IMR-90 (cell line): ENCODE results near the gene GALNT14. TPM values are rescaled to one million over a fixed set of nuclear protein-coding genes. Genes with fewer than 3 reads are reported as not detected.

Source experiments
- ATAC-seq: fragments of 200-7000 bp; cut with Tn5 transposase; 2 replicates; pipeline ENCODE4 v1.9.1; 2020; ENCODE audit warnings: low read depth, mild to moderate bottlenecking, moderate library complexity
- BruUV-seq: library from RNA; stranded (reverse); fragments of 400-500 nt; replicated peaks from 2 replicates; lab custom pipeline; 2021; lab: Mats Ljungman, UMichigan
- CTCF ChIA-PET: fragments of 300-600 bp; formaldehyde crosslinking; extraction: SDS; loops from one replicate; lab custom pipeline; 2021; ENCODE audit warnings: antibody characterized with exemption; lab: Yijun Ruan, JAX
- POLR2A ChIA-PET: fragments of 300-600 bp; sonication (Branson Sonifier 250); formaldehyde crosslinking; loops from one replicate; lab custom pipeline; 2022; ENCODE audit warnings: antibody characterized with exemption; ENCODE audit not compliant: unreplicated experiment; lab: Charles Lee
- DNase-seq: peaks from one replicate; pipeline ENCODE4 v3.0.0; 2013
- H2AFZ ChIP-seq: replicated peaks from 2 replicates; pipeline ENCODE3; 2013; ENCODE audit warnings: low read length, mild to moderate bottlenecking; ENCODE audit not compliant: poor library complexity
- H2AK5ac ChIP-seq: 2 replicates; pipeline ENCODE4 v1.6.1; 2013; ENCODE audit warnings: low read depth, low read length, inconsistent platforms
- H2AK9ac ChIP-seq: replicated peaks from 2 replicates; pipeline ENCODE3; 2013; ENCODE audit warnings: mild to moderate bottlenecking, low read depth, low read length, moderate library complexity; ENCODE audit not compliant: poor library complexity
- H2BK120ac ChIP-seq: 2 replicates; pipeline ENCODE4 v1.6.1; 2013; ENCODE audit warnings: low read depth, low read length, inconsistent platforms
- H2BK15ac ChIP-seq: 3 replicates; pipeline ENCODE4 v1.6.1; 2013; ENCODE audit warnings: low read depth, low read length, inconsistent platforms
- H2BK20ac ChIP-seq: 2 replicates; pipeline ENCODE4 v1.6.1; 2013; ENCODE audit warnings: low read depth, mild to moderate bottlenecking, inconsistent platforms, low read length, moderate library complexity
- H2BK5ac ChIP-seq: 2 replicates; pipeline ENCODE4 v1.6.1; 2013; ENCODE audit warnings: mild to moderate bottlenecking, low read depth, low read length, inconsistent platforms; ENCODE audit not compliant: poor library complexity, severe bottlenecking
- H3K14ac ChIP-seq: replicated peaks from 2 replicates; pipeline ENCODE4 v1.6.1; 2013; ENCODE audit warnings: low read depth, low read length, inconsistent platforms
- H3K18ac ChIP-seq: 2 replicates; pipeline ENCODE4 v1.6.1; 2013; ENCODE audit warnings: low read depth, low read length, control low read depth
- H3K23ac ChIP-seq: 2 replicates; pipeline ENCODE4 v1.6.1; 2013; ENCODE audit warnings: low read depth, low read length, inconsistent platforms
- H3K27ac ChIP-seq: 2 replicates; pipeline ENCODE4 v1.5.1; 2013; ENCODE audit warnings: mild to moderate bottlenecking, control low read depth, low read length; ENCODE audit not compliant: insufficient read depth
- H3K27me3 ChIP-seq: 2 replicates; pipeline ENCODE4 v1.6.1; 2013; ENCODE audit warnings: low read length; ENCODE audit not compliant: control insufficient read depth, insufficient read depth
- H3K36me3 ChIP-seq: 2 replicates; pipeline ENCODE4 v1.6.1; 2013; ENCODE audit warnings: low read length, mixed read lengths; ENCODE audit not compliant: control insufficient read depth, insufficient read depth
- H3K4ac ChIP-seq: 2 replicates; pipeline ENCODE4 v1.6.1; 2013; ENCODE audit warnings: low read depth, low read length, inconsistent platforms
- H3K4me1 ChIP-seq: 2 replicates; pipeline ENCODE4 v1.6.1; 2013; ENCODE audit warnings: low read length, mixed read lengths; ENCODE audit not compliant: control insufficient read depth, insufficient read depth
- H3K4me2 ChIP-seq: 2 replicates; pipeline ENCODE4 v1.6.1; 2013; ENCODE audit warnings: low read depth, mild to moderate bottlenecking, control low read depth, low read length, moderate library complexity
- H3K4me3 ChIP-seq: 2 replicates; pipeline ENCODE4 v1.5.1; 2013; ENCODE audit warnings: low read depth, mild to moderate bottlenecking, control low read depth, low read length, moderate library complexity; ENCODE audit not compliant: insufficient read depth
- H3K56ac ChIP-seq: 2 replicates; pipeline ENCODE4 v1.6.1; 2013; ENCODE audit warnings: low read length, inconsistent platforms; ENCODE audit not compliant: insufficient read depth; ENCODE audit errors: extremely low read depth
- H3K79me1 ChIP-seq, 2 experiments: 2 replicates each; pipeline ENCODE4 v1.6.1; 2013; ENCODE audit warnings: low read length in 2 of 2, inconsistent platforms in 1 of 2, low read depth in 1 of 2
- H3K9ac ChIP-seq: 2 replicates; pipeline ENCODE4 v1.6.1; 2013; ENCODE audit warnings: low read depth, low read length, control low read depth
- H3K9me1 ChIP-seq: 2 replicates; pipeline ENCODE4 v1.6.1; 2013; ENCODE audit warnings: low read length, inconsistent platforms; ENCODE audit not compliant: insufficient read depth
- H3K9me3 ChIP-seq: 2 replicates; pipeline ENCODE4 v1.6.1; 2013; ENCODE audit warnings: low read length; ENCODE audit not compliant: control insufficient read depth, insufficient read depth
- H4K20me1 ChIP-seq: 2 replicates; pipeline ENCODE4 v1.6.1; 2013; ENCODE audit warnings: low read length, inconsistent platforms; ENCODE audit not compliant: insufficient read depth
- H4K5ac ChIP-seq: 2 replicates; pipeline ENCODE4 v1.6.1; 2013; ENCODE audit warnings: mild to moderate bottlenecking, low read depth, low read length, control low read depth
- H4K8ac ChIP-seq, 2 experiments: 2 replicates each; pipeline ENCODE4 v1.6.1; 2013; ENCODE audit warnings: low read depth in 2 of 2, low read length in 2 of 2, control low read depth in 1 of 2, inconsistent platforms in 1 of 2
- H4K91ac ChIP-seq: 2 replicates; pipeline ENCODE4 v1.6.1; 2013; ENCODE audit warnings: low read depth, low read length, inconsistent platforms; ENCODE audit not compliant: insufficient read depth
- CHD1 ChIP-seq: IDR thresholded peaks from 2 replicates; pipeline ENCODE4 v1.6.1; 2012; ENCODE audit warnings: low read depth, low read length, improper control_type of control experiment
- MXI1 ChIP-seq: IDR thresholded peaks from 2 replicates; pipeline ENCODE4 v1.6.1; 2012; ENCODE audit warnings: low read depth, mild to moderate bottlenecking, low read length, moderate library complexity, borderline replicate concordance
- NFE2L2 ChIP-seq: fragments of 150-350 bp; IDR thresholded peaks from 2 replicates; pipeline ENCODE4 v1.6.1; 2016; ENCODE audit warnings: low read depth, mild to moderate bottlenecking, low read length
- RAD21 ChIP-seq: IDR thresholded peaks from 2 replicates; pipeline ENCODE4 v1.6.1; 2012; ENCODE audit warnings: low read length, improper control_type of control experiment
- SMC3 ChIP-seq: fragments of 150-350 bp; IDR thresholded peaks from 2 replicates; pipeline ENCODE4 v1.6.1; 2016; ENCODE audit warnings: low read depth, mild to moderate bottlenecking, antibody characterized with exemption, low read length, moderate library complexity
- WGBS, 2 experiments: methylation state at CpG; one replicate each; pipeline versions ENCODE4 v1.1.5 to v1.1.7; 2013; ENCODE audit warnings: missing lambda C conversion rate in 2 of 2; ENCODE audit not compliant: insufficient read length in 1 of 2; ENCODE audit errors: extremely low coverage in 2 of 2; 5-methylcytosine and 5-hydroxymethylcytosine counted together
- dilution Hi-C: fragments of 300-500 bp; cut with HindIII; formaldehyde crosslinking; loops from one replicate; pipeline ENCODE4 v1.14.3; 2018; ENCODE audit warnings: low sequenced_read_pairs; ENCODE audit not compliant: unreplicated experiment
- in situ Hi-C: fragments of 300-500 bp; cut with MboI; formaldehyde crosslinking; loops from 3 replicates; pipeline ENCODE4 v1.14.3; 2019; ENCODE audit warnings: low sequenced_read_pairs, inconsistent platforms, mixed read lengths
- intact Hi-C: fragments of 100-400 bp; cut with micrococcal nuclease; formaldehyde crosslinking; loops from 2 replicates; pipeline ENCODE4 v1.10.0; 2022
- polyA plus RNA-seq, 3 experiments: library from polyadenylated mRNA; depleted of rRNA; stranded (reverse); fragments of >200 nt; gene quantifications; 2 replicates each; pipeline ENCODE4 v1.2.3, GENCODE V29; 2012; ENCODE audit warnings: low replicate concordance in 1 of 3
- total RNA-seq: library from RNA; depleted of rRNA; stranded (reverse); fragments of >200 nt; gene quantifications from 2 replicates; pipeline ENCODE4 v1.2.3, GENCODE V29; 2012
- TF ChIP-seq, protein P1 (sequence below): fragments of 150-350 bp; IDR thresholded peaks from 2 replicates; pipeline ENCODE4 v1.6.1; 2016; ENCODE audit warnings: low read depth, mild to moderate bottlenecking, low read length, moderate library complexity, borderline replicate concordance
- TF ChIP-seq, protein P2 (sequence below): conservative IDR thresholded peaks from 2 replicates; pipeline ENCODE4 v1.5.1; 2012; ENCODE audit warnings: mild to moderate bottlenecking, low read depth, low read length, improper control_type of control experiment

The GALNT14 gene
- total and polyA plus RNA-seq, 2 of the 4 experiments (the other 2 are of a cell fraction) = 0.15 to 0.18 TPM

DNA sequence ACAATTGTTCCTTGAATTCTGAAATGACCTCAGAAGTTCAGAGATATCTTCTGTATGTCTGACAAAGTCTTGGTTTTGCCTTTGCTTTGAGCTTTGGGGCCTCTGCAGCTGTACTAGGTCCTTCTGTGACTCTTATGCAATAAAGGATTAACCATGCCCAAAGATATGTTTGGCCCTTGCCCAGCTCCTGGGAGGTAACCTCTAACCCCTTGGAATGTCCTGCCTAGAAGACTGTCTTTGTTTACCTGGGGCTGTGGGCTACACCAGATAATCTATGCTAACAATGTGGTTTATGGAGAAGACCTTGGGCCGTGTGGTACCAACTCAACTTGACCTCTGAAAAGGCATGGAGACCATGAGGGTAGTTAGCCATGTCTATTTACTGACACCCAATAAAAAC lies 190.1 kb downstream of the GALNT14 start:
- H2BK120ac ChIP-seq = no peak overlapping the region
- H3K4me2 ChIP-seq = no peak overlapping the region
- dilution Hi-C loops = no loop called here
- no peaks in the 10 kb centered on the region for H4K20me1 ChIP-seq
- ChIA-PET POLR2A (no interaction called here), CTCF (no interaction called here)
- no TSS peak for BruUV-seq
- no peaks in the 10 kb centered on the region for H3K4me1 ChIP-seq
- H3K56ac ChIP-seq = no peak overlapping the region
- H2AFZ ChIP-seq = no peak overlapping the region
- H3K79me1 ChIP-seq = no peaks in the 10 kb centered on the region
- H3K9me1 ChIP-seq = no peaks in the 10 kb centered on the region
- no peaks in the 10 kb centered on the region for H3K36me3 ChIP-seq
- H3K27ac ChIP-seq = no peak overlapping the region
- H2BK5ac ChIP-seq = no peak overlapping the region
- H2AK9ac ChIP-seq = no peak overlapping the region
- ATAC-seq (no peak), DNase-seq (no peak)
- intact Hi-C loops = no loop called here
- H3K23ac ChIP-seq = no peak overlapping the region
- WGBS, 2 experiments = no CpG with 5 or more reads among the region's 1 CpG
- no peak overlapping the region for H3K9ac ChIP-seq
- no peak overlapping the region for H4K8ac ChIP-seq
- H3K14ac ChIP-seq = no peak overlapping the region
- no peak overlapping the region for H4K5ac ChIP-seq
- H3K18ac ChIP-seq = no peak overlapping the region
- in situ Hi-C loops = no loop called here
- H3K27me3 ChIP-seq = no peaks in the 10 kb centered on the region
- H4K91ac ChIP-seq = no peak overlapping the region
- H3K4ac ChIP-seq = no peak overlapping the region
- no peaks in the 10 kb centered on the region for H3K9me3 ChIP-seq
- no peak overlapping the region for H2BK15ac ChIP-seq
- H3K4me3 ChIP-seq = no peak overlapping the region
- no peak overlapping the region for H2AK5ac ChIP-seq
- H2BK20ac ChIP-seq = no peak overlapping the region
- TF ChIP-seq, protein P1, sequence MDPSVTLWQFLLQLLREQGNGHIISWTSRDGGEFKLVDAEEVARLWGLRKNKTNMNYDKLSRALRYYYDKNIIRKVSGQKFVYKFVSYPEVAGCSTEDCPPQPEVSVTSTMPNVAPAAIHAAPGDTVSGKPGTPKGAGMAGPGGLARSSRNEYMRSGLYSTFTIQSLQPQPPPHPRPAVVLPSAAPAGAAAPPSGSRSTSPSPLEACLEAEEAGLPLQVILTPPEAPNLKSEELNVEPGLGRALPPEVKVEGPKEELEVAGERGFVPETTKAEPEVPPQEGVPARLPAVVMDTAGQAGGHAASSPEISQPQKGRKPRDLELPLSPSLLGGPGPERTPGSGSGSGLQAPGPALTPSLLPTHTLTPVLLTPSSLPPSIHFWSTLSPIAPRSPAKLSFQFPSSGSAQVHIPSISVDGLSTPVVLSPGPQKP = no peak
- no peak for TF ChIP-seq RAD21
- TF ChIP-seq, protein P2, sequence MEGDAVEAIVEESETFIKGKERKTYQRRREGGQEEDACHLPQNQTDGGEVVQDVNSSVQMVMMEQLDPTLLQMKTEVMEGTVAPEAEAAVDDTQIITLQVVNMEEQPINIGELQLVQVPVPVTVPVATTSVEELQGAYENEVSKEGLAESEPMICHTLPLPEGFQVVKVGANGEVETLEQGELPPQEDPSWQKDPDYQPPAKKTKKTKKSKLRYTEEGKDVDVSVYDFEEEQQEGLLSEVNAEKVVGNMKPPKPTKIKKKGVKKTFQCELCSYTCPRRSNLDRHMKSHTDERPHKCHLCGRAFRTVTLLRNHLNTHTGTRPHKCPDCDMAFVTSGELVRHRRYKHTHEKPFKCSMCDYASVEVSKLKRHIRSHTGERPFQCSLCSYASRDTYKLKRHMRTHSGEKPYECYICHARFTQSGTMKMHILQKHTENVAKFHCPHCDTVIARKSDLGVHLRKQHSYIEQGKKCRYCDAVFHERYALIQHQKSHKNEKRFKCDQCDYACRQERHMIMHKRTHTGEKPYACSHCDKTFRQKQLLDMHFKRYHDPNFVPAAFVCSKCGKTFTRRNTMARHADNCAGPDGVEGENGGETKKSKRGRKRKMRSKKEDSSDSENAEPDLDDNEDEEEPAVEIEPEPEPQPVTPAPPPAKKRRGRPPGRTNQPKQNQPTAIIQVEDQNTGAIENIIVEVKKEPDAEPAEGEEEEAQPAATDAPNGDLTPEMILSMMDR = no peak
- TF ChIP-seq CHD1 = no peak
- TF ChIP-seq NFE2L2 = no peak
- TF ChIP-seq SMC3 = no peak
- TF ChIP-seq MXI1 = no peak
